Brain pericyte (primary cell): ENCODE data around the gene KCP.

Experiments used
- DNase-seq: peaks from one replicate; pipeline ENCODE4 v3.0.0-alpha.2; 2012; ENCODE audit warnings: low read depth, low spot score

Gene KCP

DNA sequence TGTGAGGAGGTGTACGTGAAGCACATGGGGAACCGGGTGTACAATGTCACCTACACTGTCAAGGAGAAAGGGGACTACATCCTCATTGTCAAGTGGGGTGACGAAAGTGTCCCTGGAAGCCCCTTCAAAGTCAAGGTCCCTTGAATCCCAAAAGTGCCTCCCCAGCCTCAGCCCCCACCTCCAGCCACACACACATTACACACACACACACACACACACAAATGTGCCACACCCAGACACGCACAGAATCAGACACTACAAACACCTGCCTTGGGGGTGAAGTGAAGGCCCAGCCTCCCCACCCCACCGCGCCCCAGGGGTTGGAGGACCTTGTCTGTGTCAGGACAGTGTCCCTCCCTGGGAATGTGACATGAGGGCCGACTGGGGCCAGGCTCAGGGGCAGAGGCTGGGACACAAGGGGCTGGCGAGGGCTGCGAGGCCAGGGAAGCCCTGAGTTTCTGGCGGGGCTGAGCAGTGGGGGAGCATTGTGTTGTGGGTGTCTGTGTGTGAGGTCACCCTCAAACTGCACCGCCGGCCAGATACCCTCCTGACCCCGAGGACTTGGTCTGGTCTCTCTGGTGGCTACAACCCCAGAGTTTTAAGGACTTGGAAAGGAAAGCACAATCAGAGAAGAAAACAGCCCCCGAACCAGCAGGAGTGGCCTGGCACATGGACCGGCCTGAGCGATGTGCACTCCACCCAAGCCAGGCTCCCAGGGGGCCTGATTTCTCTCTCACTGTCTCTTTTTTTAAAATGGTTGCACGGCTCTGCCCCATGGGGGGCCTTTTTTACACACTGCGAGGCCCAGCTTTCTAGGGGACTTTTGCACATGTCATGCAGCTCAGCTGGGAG, 51.9 kb downstream of the KCP start:
- DNase-seq, result no peak

DNA sequence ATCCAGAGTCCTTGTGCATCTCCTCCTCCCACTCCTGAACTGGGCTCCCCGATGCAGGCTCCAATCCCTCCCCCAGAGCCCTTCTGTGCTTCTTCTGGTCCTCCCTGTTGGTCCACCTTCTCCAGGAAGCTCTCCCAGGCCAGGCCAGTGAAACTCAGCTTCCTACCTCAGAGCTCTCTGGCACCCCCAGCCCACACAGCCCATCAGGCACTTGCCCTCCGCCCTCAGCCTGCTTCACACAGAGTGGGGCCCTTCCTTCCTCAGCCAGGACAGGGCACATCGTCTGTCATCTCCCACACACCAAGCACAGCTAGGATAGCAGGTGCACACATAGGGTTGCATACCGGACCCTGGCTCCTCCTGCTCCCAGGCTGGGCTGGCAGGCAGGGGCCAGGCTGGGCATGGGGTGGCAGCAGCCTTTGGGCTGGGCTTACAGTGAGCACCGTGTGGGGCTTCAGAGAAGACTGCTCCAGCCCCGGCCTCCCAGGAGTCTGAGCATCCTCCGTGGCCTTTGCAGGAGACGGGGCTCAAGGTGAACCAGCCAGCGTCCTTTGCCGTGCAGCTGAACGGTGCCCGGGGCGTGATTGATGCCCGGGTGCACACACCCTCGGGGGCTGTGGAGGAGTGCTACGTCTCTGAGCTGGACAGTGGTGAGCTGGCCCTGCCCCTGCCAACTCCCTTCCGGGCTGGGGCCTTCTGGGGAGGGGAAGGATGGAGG, 54.3 kb downstream of the KCP start:
- no peak for DNase-seq

DNA sequence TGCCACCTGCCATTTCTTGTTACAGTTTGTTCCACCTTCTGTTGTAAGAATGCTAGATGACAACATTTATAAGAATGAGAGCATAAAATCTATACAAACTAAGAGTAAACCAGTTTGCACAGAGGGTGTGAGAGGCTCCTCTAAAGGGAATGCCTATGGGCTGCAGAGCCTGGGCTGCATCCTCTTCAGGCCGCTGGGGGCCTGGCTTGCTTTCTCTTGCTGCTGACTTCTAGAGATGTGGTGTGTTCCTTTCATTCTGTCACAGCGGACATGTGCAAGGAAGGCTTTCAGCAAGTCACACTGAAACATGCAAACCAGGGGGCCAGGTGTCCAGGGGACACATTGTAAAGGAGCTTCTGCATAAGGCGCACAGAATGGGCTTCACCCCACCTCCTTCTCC, 55.0 kb downstream of the KCP start:
- no peak for DNase-seq

DNA sequence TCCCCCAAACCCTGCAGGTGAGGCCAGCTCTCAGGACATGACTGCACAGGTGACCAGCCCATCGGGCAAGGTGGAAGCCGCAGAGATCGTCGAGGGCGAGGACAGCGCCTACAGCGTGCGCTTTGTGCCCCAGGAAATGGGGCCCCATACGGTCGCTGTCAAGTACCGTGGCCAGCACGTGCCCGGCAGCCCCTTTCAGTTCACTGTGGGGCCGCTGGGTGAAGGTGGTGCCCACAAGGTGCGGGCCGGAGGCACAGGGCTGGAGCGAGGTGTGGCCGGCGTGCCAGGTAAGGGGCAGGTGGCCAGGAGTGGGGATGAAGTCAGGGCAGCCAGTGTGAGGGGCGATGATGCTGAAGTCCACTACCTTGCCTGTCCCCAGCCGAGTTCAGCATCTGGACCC, 56.1 kb downstream of the KCP start:
- no peak for DNase-seq

DNA sequence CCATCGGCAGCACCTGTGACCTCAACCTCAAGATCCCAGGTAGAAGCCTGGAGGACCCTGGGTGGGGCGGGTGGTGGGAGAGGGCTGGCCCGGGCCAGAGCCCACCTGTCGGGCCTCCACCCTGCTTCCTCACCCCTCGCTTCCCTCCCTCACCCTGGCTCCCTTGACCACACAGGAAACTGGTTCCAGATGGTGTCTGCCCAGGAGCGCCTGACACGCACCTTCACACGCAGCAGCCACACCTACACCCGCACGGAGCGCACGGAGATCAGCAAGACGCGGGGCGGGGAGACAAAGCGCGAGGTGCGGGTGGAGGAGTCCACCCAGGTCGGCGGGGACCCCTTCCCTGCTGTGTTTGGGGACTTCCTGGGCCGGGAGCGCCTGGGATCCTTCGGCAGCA, 56.7 kb downstream of the KCP start:
- DNase-seq, result no peak

DNA sequence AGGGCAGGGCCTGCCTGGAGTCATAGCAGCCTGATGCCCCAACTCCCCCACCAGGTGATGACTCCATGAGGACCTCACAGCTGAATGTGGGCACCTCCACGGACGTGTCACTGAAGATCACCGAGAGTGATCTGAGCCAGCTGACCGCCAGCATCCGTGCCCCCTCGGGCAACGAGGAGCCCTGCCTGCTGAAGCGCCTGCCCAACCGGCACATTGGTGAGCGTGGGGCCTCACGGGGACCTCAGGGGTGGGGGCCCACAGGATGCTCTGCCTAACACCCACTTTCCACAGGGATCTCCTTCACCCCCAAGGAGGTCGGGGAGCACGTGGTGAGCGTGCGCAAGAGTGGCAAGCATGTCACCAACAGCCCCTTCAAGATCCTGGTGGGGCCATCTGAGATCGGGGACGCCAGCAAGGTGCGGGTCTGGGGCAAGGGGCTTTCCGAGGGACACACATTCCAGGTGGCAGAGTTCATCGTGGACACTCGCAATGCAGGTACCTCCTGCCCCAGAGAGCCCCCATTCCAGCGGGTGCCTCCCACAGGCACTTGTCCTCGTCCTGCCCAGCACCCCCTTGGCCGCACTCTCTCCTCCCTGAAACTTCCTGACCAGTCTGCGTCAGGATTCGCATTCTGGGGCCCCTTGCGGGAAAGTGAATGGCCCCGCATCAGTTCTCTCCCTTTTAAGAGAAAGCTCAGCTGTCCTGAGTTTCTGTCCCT, 57.8 kb downstream of the KCP start:
- no peak for DNase-seq

DNA sequence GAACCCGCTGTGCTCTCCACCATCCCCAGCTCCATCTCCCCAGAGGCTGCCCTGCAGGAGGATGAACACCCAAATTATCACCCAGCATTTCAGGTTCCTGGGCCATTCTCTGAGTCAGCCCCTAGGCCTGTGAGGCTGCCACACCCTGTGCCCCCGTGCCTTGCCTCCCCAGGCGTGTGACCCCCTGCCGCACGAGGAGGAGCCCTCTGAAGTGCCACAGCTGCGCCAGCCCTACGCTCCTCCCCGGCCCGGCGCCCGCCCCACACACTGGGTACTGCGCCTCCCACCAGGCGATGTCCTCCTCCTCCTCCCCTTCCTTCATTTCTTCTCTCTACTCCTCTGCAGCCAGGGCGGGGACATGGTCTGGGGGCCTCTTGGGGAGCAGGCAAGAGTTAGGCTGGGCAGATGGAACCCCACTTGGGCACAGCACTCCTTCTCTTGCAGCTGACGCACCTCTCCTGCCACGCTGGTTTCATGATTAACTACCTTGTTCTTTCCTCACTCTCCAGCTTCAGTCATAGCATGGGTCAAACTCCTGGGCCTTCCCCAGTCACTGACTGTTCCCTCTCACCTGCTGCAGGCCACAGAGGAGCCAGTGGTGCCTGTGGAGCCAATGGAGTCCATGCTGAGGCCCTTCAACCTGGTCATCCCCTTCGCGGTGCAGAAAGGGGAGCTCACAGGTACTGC, 60.6 kb downstream of the KCP start:
- no peak for DNase-seq

DNA sequence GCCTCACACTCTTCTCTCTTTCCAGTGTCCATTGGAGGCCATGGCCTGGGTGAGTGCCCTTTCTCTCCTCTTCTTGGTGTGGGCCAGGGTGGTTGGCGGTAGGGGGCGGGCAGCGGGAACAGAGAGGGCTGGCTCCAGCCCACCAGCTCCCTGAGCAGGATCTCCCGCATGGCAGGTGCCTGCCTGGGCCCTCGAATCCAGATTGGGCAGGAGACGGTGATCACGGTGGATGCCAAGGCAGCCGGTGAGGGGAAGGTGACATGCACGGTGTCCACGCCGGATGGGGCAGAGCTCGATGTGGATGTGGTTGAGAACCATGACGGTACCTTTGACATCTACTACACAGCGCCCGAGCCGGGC, 61.4 kb downstream of the KCP start:
- no peak for DNase-seq

DNA sequence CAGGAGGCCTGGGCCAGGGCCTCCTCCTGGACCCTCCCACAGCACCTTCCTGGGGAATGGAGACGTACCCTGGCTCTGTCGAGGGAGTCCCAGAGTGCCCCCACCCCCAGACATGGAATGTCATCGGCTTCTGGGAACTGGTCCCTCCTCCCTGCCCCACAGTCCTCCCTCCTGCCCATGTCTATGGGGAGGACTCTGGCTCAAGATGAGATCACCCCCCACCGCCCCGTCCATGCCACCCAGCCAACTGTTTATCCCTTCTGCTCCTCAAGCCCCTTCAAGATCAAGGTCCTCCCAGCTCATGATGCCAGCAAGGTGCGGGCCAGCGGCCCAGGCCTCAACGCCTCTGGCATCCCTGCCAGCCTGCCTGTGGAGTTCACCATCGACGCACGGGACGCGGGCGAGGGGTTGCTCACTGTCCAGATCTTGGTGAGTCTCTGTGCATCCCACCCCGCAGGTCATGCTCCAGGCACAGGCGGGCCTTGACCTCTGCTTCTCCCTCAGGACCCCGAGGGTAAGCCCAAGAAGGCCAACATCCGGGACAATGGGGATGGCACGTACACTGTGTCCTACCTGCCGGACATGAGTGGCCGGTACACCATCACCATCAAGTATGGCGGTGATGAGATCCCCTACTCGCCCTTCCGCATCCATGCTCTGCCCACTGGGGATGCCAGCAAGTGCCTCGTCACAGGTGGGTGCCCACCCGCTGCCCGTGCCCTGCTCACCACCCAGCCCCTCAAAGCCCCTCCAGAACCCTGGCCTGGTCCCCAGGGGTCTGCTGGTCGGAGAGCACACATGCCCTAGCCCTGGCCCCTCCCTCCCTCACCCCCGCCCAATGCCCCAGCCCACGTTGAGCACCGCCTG, 62.0 kb downstream of the KCP start:
- DNase-seq, result no peak

DNA sequence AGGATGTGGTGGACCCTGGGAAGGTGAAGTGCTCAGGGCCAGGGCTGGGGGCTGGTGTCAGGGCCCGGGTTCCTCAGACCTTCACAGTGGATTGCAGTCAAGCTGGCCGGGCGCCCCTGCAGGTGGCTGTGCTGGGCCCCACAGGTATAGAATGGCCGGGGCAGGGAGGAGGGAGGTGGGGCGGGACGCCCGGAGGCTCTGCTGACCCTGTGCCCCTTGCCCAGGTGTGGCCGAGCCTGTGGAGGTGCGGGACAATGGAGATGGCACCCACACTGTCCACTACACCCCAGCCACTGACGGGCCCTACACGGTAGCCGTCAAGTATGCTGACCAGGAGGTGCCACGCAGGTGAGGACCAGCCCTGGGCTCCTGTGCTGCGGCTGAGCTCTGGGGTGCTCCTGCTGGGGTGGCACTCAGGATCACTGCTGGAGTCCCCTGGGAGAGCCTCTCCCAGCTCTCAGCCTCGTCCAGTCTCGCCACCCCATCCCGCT, 62.7 kb downstream of the KCP start:
- DNase-seq, result no peak

DNA sequence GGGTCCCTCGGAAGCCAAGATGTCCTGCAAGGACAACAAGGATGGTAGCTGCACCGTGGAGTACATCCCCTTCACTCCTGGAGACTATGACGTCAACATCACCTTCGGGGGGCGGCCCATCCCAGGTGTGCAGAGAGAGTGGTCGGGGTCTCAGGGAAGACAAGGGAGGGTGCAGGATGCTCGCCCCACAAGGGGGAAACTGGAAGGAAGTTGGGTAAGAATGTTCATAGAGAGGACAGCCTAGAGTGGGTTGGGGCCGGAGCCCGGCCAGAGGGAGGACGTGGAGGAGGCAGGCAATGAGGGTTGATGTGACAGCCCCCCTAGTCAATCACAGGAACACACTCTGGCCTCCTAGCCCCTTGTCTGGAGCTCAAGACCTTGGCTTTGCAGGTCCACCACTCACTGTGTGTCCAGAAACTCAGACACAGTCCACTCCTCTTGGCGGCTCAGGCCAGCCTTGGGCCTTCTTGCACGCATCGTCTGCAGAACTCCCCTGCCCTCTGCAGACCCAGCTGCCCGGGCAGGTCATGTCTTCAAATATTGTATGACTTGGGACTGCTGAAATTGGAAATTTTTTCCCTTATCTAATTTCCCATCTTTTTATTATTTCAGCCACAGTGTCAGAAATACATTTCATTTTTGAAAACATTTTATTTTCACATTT, 63.6 kb downstream of the KCP start:
- no peak for DNase-seq

DNA sequence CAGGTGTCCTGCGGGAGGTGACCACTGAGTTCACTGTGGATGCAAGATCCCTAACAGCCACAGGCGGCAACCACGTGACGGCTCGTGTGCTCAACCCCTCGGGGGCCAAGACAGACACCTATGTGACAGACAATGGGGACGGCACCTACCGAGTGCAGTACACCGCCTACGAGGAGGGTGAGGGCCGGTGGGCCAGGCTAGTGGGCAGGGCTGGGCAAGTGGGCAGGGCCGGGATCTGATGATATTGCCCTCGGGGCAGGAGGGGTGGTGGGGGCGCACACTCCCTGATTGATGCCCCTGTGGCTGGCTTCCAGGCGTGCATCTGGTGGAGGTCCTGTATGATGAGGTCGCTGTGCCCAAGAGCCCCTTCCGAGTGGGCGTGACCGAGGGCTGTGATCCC, 64.5 kb downstream of the KCP start:
- DNase-seq, result no peak

DNA sequence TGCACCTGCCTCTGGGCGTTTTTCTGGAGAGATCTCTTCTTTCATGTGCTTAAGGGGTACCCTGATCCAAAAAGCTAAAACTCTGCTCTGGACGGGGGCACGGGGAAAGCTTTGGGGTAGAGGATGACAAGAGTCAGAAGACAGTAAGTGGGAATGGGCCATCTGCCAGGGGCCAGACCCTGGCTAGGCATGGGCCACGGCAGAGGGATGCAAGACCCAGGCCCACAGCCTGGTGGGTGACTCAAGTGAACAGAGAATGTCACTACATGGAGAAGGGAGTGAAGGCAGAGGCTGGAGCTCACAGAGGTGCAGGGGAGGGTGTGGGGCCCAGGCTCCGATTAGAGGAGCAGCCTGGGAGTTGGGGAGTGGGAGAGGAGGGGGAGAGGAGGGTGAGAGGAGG, 65.0 kb downstream of the KCP start:
- no peak for DNase-seq

DNA sequence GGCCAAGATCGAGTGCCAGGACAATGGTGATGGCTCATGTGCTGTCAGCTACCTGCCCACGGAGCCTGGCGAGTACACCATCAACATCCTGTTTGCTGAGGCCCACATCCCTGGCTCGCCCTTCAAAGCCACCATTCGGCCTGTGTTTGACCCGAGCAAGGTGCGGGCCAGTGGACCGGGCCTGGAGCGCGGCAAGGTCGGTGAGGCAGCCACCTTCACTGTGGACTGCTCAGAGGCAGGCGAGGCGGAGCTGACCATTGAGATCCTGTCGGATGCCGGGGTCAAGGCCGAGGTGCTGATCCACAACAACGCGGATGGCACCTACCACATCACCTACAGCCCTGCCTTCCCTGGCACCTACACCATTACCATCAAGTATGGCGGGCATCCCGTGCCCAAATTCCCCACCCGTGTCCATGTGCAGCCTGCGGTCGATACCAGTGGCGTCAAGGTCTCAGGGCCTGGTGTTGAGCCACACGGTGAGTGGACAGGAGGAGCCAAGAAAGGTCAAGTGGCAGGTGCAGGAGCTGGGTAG, 65.7 kb downstream of the KCP start:
- DNase-seq, result no peak

DNA sequence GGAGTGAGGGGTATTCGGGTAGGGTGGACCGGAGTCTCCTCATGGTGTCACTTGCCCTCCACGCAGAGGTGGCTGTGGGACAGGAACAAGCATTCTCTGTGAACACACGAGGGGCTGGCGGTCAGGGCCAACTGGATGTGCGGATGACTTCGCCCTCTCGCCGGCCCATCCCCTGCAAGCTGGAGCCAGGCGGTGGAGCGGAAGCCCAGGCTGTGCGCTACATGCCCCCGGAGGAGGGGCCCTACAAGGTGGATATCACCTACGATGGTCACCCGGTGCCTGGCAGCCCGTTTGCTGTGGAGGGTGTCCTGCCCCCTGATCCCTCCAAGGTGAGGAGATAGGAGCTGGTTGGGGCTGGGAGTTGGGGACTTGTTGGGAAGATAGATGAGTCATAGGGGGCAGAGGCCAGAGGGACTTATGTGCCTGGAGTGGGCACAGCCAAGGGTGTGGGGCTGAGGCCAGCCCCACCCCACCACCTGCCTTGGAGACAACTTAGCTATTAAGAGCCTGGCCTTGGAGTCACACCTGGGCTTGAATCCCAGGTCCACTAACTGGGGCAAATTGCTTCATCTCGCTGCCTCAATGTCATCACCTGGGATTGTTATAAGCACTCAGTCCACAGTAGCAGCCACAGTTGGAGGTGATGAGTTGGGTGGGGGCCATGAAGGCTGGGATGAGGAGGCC, 66.4 kb downstream of the KCP start:
- DNase-seq, result no peak

DNA sequence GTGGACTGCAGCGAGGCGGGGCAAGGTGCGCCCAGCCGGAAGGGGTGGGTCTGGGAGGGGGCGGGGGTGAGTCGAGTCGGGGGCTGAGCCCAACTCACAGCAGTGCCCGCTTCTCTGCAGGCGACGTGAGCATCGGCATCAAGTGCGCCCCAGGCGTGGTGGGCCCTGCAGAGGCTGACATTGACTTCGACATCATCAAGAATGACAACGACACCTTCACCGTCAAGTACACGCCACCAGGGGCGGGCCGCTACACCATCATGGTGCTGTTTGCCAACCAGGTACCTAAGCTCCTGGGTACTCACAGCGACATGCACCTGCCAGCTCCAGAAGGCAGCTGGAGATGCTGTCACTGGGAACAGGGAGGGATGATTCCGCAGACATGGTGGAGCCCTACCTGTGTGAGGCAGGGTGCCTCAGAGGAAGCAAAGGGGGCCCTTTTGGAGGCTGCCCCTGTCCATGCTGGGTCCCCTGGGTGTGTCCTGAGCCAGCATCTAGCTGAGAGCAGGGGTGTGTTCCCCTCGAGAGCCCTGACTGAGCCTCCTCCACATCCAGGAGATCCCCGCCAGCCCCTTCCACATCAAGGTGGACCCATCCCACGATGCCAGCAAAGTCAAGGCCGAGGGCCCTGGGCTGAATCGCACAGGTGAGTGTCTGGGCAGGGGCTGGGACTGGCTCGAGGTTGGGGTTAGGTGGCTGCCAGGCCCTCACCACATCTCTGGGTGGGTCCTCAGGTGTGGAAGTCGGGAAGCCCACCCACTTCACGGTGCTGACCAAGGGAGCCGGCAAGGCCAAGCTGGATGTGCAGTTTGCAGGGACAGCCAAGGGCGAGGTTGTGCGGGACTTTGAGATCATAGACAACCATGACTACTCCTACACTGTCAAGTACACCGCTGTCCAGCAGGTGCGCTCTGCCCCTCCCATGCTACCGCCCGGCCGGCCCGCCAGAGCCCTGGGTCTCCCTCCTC, 67.6 kb downstream of the KCP start:
- DNase-seq, result no peak

DNA sequence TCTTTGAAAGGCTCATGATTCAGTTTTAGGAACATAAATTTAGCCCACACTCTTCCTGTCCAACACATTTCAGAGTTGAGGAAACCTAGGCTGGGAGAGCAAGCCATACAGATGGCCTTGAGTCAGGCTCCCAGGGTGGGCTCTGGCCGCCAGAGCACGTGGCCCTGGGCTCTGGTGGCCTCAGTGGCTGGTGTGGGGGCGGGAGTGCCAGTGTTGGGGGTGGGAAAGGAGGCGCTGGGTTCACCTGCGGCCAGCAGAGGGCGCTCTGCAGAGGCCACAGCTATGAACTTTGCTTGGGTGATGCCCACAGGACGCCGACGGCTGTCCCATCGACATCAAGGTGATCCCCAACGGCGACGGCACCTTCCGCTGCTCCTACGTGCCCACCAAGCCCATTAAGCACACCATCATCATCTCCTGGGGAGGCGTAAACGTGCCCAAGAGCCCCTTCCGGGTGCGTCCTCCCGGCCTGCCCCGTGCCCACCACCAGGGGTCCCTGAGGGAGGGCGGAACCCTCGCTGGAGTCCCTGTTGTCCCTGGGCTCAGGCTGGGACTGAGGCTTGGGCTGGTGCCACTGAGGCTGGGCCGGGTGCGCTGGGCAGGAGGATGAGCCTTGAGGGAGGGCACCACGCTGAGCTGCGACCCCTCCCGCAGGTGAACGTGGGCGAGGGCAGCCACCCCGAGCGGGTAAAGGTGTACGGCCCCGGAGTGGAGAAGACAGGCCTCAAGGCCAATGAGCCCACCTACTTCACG, 68.4 kb downstream of the KCP start:
- DNase-seq, result no peak
